ENCODE results near the gene NTRK3.

DNA sequence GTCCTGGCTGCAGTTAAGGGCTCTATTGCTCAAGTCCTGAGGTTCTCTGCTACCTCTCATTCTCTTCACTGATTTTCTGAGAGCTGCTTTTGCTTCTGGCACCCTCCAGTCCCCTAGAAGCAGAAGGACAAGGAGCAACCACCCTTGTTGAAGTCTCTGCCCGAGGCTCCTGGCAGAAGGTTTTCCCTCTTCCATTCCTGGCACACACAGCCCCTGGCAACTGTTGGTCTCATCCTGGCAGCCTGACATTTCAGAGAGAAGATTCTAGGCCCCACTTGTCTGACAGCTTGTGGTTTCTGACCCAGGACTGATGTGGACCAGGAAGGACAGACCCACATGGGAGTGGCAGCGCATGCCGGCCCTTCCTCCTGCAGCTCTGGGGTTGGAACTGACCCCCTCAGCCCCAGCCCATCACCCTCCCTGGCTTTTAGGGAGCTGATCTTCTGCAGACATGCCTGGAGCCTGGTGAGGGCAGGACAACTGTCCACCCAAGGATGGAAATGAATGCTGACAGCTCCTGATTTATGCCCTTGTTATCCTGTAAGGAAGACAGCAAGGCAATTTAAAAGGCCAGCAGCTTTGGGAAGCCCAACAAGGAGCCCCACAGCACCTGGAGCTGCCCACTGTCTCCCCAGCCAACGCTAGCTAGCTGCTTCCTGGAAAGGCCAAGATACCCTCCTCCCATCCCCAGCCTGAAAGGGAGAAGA, 13.0 kb upstream of the NTRK3 start:
- TF ChIP-seq, protein P1, sequence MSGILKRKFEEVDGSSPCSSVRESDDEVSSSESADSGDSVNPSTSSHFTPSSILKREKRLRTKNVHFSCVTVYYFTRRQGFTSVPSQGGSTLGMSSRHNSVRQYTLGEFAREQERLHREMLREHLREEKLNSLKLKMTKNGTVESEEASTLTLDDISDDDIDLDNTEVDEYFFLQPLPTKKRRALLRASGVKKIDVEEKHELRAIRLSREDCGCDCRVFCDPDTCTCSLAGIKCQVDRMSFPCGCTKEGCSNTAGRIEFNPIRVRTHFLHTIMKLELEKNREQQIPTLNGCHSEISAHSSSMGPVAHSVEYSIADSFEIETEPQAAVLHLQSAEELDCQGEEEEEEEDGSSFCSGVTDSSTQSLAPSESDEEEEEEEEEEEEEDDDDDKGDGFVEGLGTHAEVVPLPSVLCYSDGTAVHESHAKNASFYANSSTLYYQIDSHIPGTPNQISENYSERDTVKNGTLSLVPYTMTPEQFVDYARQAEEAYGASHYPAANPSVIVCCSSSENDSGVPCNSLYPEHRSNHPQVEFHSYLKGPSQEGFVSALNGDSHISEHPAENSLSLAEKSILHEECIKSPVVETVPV (CRISPR knock-in tag; IDR thresholded peaks at IDR 0.05): no peak
- TF ChIP-seq RARB (CRISPR knock-in tag; IDR thresholded peaks at IDR 0.05) (no peak), ARNTL (CRISPR knock-in tag; IDR thresholded peaks at IDR 0.05; ENCODE audit: borderline replicate concordance, low read depth) (no peak), ZNF565 (CRISPR knock-in tag; conservative IDR thresholded peaks at IDR 0.05; ENCODE audit: low read depth) (no peak), SNAI2 (CRISPR knock-in tag; IDR thresholded peaks at IDR 0.05) (no peak)

All from SK-N-SH treated with all-trans-retinoic acid at 6 μM for 48 hours (cell line).